Mononuclear cell (primary cell): ENCODE measurements around the gene RABGAP1. TPM values are rescaled to one million over a fixed set of nuclear protein-coding genes. Genes with fewer than 3 reads are reported as not detected.

Source experiments
- H3K27me3 ChIP-seq: 2 replicates; pipeline ENCODE4 v1.6.0; 2011; ENCODE audit warnings: low read length, control low read depth; ENCODE audit not compliant: insufficient read depth
- H3K4me1 ChIP-seq: 2 replicates; pipeline ENCODE4 v1.5.1; 2011; ENCODE audit warnings: mild to moderate bottlenecking, low read length, control low read depth; ENCODE audit not compliant: insufficient read depth
- H3K4me3 ChIP-seq: 2 replicates; pipeline ENCODE4 v1.5.1; 2011; ENCODE audit warnings: mild to moderate bottlenecking, low read length, moderate library complexity
- H3K9me3 ChIP-seq: 2 replicates; pipeline ENCODE4 v1.5.1; 2011; ENCODE audit warnings: low read depth, mild to moderate bottlenecking, control low read depth, low read length
- total RNA-seq: library from RNA; depleted of rRNA; stranded (reverse); fragments of >200 nt; gene quantifications from one replicate; pipeline ENCODE4 v1.2.3, GENCODE V29; 2012

RABGAP1 gene
- total RNA-seq, 1 donor = 33.8 TPM

- H3K4me1 ChIP-seq = no peaks in the 10 kb centered on the region
- no peaks in the 10 kb centered on the region for H3K27me3 ChIP-seq
- H3K9me3 ChIP-seq = no peaks in the 10 kb centered on the region
- no peak overlapping the region for H3K4me3 ChIP-seq
Observed at GRCh38 chr9:123089040-123089439, 148.2 kb downstream of the RABGAP1 start.

DNA sequence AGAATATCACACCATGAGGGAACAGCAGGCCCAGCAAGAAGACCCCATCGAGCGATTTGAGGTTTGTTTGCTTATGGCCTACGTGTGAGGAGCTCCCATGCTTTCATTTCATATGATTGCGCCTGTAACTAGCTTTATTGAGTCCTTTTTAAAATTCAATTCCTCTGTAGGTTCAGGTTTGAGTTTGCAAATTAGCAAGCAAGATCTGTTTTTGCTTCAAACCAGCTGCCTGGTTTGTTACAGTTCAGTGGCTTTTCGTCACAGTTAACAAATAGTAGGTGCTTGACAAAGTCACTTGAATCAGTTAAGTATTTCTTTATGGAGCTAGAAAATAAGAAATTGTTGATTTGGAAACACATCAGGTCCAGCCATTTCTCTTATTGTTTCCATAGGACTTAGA lies 149.0 kb downstream of the RABGAP1 start:
- Histone ChIP-seq H3K27me3 (no peaks in the 10 kb centered on the region), H3K4me3 (no peak overlapping the region), H3K9me3 (no peaks in the 10 kb centered on the region), H3K4me1 (no peaks in the 10 kb centered on the region)

GRCh38 chr9:123090198-123090896 lies 149.5 kb downstream of the RABGAP1 start:
- Histone ChIP-seq H3K9me3 (no peaks in the 10 kb centered on the region), H3K4me1 (no peaks in the 10 kb centered on the region), H3K4me3 (no peak overlapping the region), H3K27me3 (no peaks in the 10 kb centered on the region)

DNA sequence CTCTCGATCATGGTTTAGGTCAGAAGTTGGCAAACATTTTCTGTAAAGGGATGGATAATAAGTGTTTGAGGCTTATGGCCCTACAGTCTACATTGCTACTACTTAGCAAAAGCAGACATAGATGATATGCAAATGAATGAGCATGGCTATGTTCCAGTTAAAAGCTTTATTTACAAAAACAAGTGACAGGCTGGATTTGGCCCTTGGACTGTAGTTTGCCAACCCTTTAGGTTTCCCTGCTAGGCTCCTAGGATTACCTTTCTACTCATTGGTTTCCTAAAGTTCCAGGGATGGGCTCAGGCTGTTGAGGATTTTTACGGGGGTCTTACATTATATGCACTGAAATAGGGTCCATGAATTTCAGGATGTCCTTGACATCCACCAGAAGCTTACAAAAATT lies 150.1 kb downstream of the RABGAP1 start:
- H3K9me3 ChIP-seq = no peaks in the 10 kb centered on the region
- H3K27me3 ChIP-seq = no peaks in the 10 kb centered on the region
- no peaks in the 10 kb centered on the region for H3K4me1 ChIP-seq
- H3K4me3 ChIP-seq = no peak overlapping the region

- no peak overlapping the region for H3K4me3 ChIP-seq
- H3K4me1 ChIP-seq = no peaks in the 10 kb centered on the region
- no peaks in the 10 kb centered on the region for H3K9me3 ChIP-seq
- H3K27me3 ChIP-seq = no peaks in the 10 kb centered on the region
Observed at GRCh38 chr9:123091459-123091858, 150.6 kb downstream of the RABGAP1 start.

- Histone ChIP-seq H3K4me3 (no peak overlapping the region), H3K27me3 (no peaks in the 10 kb centered on the region), H3K9me3 (no peaks in the 10 kb centered on the region), H3K4me1 (no peaks in the 10 kb centered on the region)
Observed at GRCh38 chr9:123093141-123093540, 152.3 kb downstream of the RABGAP1 start.

GRCh38 chr9:123096987-123097386 lies 156.2 kb downstream of the RABGAP1 start:
- no peaks in the 10 kb centered on the region for H3K27me3 ChIP-seq

DNA sequence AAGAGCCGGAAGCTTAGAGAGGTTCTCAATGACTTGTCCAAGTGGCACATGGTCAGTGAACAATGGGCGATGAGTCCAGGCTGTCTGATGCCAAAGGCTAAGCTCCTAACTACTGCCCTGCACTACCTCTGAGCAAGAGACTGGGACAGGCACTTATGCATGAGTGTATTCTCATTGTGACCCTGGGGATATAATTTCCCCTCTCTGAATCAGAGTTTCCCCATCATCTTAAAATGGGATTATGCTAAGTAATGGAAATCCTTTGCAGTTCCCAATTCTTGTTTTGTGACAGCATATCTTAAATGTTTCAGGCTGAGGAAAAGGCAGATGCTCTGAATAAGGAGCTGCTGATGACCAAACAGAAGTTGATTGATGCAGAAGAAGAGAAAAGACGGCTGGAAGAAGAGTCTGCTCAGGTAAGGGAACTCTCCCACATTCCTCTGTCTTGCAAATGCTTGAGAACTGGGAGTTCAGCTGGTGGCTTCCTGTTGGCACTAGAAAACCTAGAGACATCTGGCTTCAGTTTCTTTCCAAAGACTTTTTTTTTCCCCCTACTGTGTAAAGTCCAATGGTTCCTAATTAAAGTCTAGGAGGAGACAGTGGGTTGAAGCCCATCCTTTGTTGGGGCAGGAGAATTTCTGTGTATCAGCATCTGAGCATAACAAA lies 156.7 kb downstream of the RABGAP1 start:
- Histone ChIP-seq H3K27me3 (no peaks in the 10 kb centered on the region), H3K4me1 (no peaks in the 10 kb centered on the region), H3K4me3 (no peak overlapping the region), H3K9me3 (no peaks in the 10 kb centered on the region)

More at GRCh38 chr9:123096987-123097386, 156.2 kb downstream of the RABGAP1 start:
- no peaks in the 10 kb centered on the region for H3K4me1 ChIP-seq
- H3K9me3 ChIP-seq = no peaks in the 10 kb centered on the region
- no peak overlapping the region for H3K4me3 ChIP-seq

- Histone ChIP-seq H3K4me3 (no peak overlapping the region), H3K4me1 (no peaks in the 10 kb centered on the region), H3K9me3 (no peaks in the 10 kb centered on the region), H3K27me3 (no peaks in the 10 kb centered on the region)
Observed at GRCh38 chr9:123098096-123098459, 157.3 kb downstream of the RABGAP1 start.

GRCh38 chr9:123099042-123099441 lies 158.2 kb downstream of the RABGAP1 start:
- Histone ChIP-seq H3K4me1 (no peaks in the 10 kb centered on the region), H3K9me3 (no peaks in the 10 kb centered on the region), H3K4me3 (no peak overlapping the region), H3K27me3 (no peaks in the 10 kb centered on the region)

GRCh38 chr9:123099548-123099947 lies 158.7 kb downstream of the RABGAP1 start:
- Histone ChIP-seq H3K9me3 (no peaks in the 10 kb centered on the region), H3K27me3 (no peaks in the 10 kb centered on the region), H3K4me3 (no peak overlapping the region), H3K4me1 (no peaks in the 10 kb centered on the region)

DNA sequence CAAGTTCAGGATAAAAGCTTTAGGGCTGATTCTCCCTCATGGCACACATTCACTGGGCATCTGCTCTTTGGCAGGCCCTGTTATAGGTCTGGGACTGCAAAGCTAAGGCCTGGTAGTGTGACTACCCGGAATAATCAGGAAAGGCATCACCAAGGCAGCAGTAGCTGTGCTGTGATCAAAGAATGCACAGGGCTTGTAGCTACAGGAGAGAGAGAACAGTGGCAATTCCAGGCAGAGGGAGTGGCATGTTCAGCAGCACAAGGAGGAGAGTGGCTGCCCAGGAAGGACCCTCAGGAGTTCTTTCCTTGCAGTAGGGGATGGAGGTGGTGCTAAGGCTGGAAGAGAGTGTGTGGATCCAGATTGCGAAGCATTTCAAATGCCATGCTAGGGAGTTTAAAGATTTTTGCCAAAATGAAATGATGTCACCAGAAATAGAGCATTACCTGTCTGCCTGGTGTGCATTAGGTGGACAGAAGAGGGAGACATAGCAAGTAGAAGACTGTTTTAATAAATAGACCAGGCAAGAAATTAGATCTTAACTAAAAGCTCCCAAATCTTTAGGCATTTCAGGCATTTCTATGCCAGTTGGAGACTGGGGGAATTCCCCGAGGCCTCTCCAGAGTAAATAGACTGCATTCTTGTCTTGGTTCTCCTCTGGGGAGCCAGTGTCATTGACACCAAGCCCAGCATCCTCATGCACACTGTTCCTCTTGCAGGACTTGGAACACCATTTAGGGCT lies 161.7 kb downstream of the RABGAP1 start:
- Histone ChIP-seq H3K4me1 (no peaks in the 10 kb centered on the region), H3K27me3 (no peaks in the 10 kb centered on the region), H3K9me3 (no peaks in the 10 kb centered on the region), H3K4me3 (no peak overlapping the region)

- Histone ChIP-seq H3K4me1 (no peaks in the 10 kb centered on the region), H3K27me3 (no peaks in the 10 kb centered on the region), H3K9me3 (no peaks in the 10 kb centered on the region), H3K4me3 (no peak overlapping the region)
Observed at GRCh38 chr9:123104807-123105206, 164.0 kb downstream of the RABGAP1 start.

- Histone ChIP-seq H3K27me3 (no peaks in the 10 kb centered on the region), H3K4me3 (no peak overlapping the region), H3K4me1 (no peaks in the 10 kb centered on the region), H3K9me3 (no peaks in the 10 kb centered on the region)
Observed at GRCh38 chr9:123105490-123105889, 164.7 kb downstream of the RABGAP1 start.

DNA sequence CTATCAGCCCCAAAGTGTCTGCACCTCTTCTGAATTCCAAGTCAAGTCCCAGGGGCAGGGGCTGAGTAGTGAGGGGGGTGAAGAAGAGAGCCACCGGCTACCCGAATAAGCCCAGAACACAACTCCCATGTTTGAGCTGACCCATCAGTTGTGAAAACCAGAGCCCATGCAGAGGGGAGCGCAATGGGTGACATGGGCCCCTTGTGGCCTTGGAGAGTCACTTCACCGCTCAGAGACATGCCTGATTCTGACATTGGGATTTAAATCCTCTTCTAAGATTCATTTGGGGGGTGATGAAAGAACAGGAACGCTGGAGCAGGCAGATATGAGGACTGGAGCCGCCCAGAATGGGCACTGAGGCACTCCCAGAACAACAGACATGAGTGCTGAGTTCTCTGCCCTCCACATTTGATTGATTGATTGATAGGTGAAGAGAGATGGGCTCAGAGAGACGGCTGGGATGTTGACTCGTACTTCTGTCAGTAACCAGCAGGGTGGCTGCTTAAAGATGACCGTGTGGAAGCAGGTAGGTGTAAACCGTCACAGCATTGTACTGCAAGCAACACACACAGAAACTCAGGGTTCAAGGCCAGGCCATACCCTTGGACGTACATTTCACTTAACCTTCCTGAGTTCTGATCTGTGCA lies 166.9 kb downstream of the RABGAP1 start:
- H3K27me3 ChIP-seq = no peaks in the 10 kb centered on the region

More for the DNA sequence above, 166.9 kb downstream of the RABGAP1 start:
- Histone ChIP-seq H3K4me1 (no peaks in the 10 kb centered on the region), H3K9me3 (no peaks in the 10 kb centered on the region), H3K4me3 (no peak overlapping the region)
